K562 (cell line): Measurements from ENCODE around the gene DNM1. TPM values are rescaled to one million over a fixed set of nuclear protein-coding genes. Genes with fewer than 3 reads are reported as not detected.

Experiments
- CBX1 ChIP-seq: sonication (generic); IDR thresholded peaks from 2 replicates; pipeline ENCODE4 v1.6.1; 2016; ENCODE audit warnings: antibody characterized with exemption, low read depth, mild to moderate bottlenecking
- DNMT1 ChIP-seq: fragments of 450-650 bp; IDR thresholded peaks from 2 replicates; pipeline ENCODE4 v1.6.1; 2016; ENCODE audit warnings: antibody characterized with exemption, mild to moderate bottlenecking
- FOXA3 ChIP-seq, 2 experiments: fragments of 450-650 bp in 1 of 2; sonication (generic) in 1 of 2; formaldehyde crosslinking; IDR thresholded peaks in 1 of 2; conservative IDR thresholded peaks in 1 of 2; 2 replicates each; pipeline versions ENCODE4 v1.4.0 to v1.8.0; 2020 to 2022; ENCODE audit warnings: mild to moderate bottlenecking in 2 of 2, missing genetic modification reagents in 1 of 2
- GTF2A2 ChIP-seq: IDR thresholded peaks from 2 replicates; pipeline ENCODE4 v1.6.1; 2016; ENCODE audit warnings: mild to moderate bottlenecking, missing genetic modification characterization, missing compliant biosample characterization
- GTF2E2 ChIP-seq: fragments of 200-800 bp; sonication (Bioruptor generic); IDR thresholded peaks from 2 replicates; pipeline ENCODE4 v1.6.1; 2016; ENCODE audit warnings: missing genetic modification characterization, missing compliant biosample characterization
- HCFC1 ChIP-seq: IDR thresholded peaks from 2 replicates; pipeline ENCODE4 v1.6.1; 2012; ENCODE audit warnings: low read depth, low read length, improper control_type of control experiment
- HIVEP1 ChIP-seq: fragments of 250-450 bp; sonication (Bioruptor Pico); IDR thresholded peaks from 2 replicates; pipeline ENCODE4 v1.4.0; 2020; ENCODE audit warnings: mild to moderate bottlenecking
- NCOR1 ChIP-seq: fragments of 450-650 bp; IDR thresholded peaks from 2 replicates; pipeline ENCODE4 v1.6.1; 2016; ENCODE audit warnings: mild to moderate bottlenecking, moderate library complexity
- NFIC ChIP-seq: fragments of 450-650 bp; IDR thresholded peaks from 2 replicates; pipeline ENCODE4 v1.6.1; 2017; ENCODE audit warnings: mild to moderate bottlenecking, inconsistent platforms
- NR2C1 ChIP-seq, 2 experiments: fragments of 450-650 bp; IDR thresholded peaks; 2 replicates each; pipeline ENCODE4 v1.6.1; 2017; ENCODE audit warnings: mild to moderate bottlenecking in 2 of 2, antibody characterized with exemption in 1 of 2, inconsistent platforms in 1 of 2, missing compliant biosample characterization in 1 of 2, missing genetic modification characterization in 1 of 2
- NR3C1 ChIP-seq: sonication (generic); formaldehyde crosslinking; IDR thresholded peaks from 2 replicates; pipeline ENCODE4 v1.8.1; 2022; ENCODE audit warnings: missing genetic modification reagents
- RBFOX2 ChIP-seq: fragments of 200-400 bp; formaldehyde crosslinking; IDR thresholded peaks from 2 replicates; pipeline ENCODE4 v1.6.1; 2017; ENCODE audit warnings: low read depth, mild to moderate bottlenecking, low read length, moderate library complexity
- RBM15 ChIP-seq: fragments of 200-400 bp; formaldehyde crosslinking; IDR thresholded peaks from 2 replicates; pipeline ENCODE4 v1.6.1; 2018; ENCODE audit warnings: mild to moderate bottlenecking, low read length, moderate library complexity; ENCODE audit not compliant: insufficient read depth
- SMARCA4 ChIP-seq: fragments of 450-650 bp; IDR thresholded peaks from 2 replicates; pipeline ENCODE4 v1.6.1; 2016
- SMARCB1 ChIP-seq: IDR thresholded peaks from 2 replicates; pipeline ENCODE4 v1.6.1; 2011; ENCODE audit warnings: improper control_type of control experiment, low read depth; ENCODE audit not compliant: insufficient read length
- SMC3 ChIP-seq: conservative IDR thresholded peaks from 2 replicates; pipeline ENCODE4 v1.6.1; 2011; ENCODE audit warnings: low read depth, low read length, improper control_type of control experiment; ENCODE audit not compliant: insufficient read depth
- ZNF23 ChIP-seq: fragments of 250-450 bp; sonication (Bioruptor Pico); IDR thresholded peaks from 2 replicates; pipeline ENCODE4 v1.4.0; 2020; ENCODE audit warnings: mild to moderate bottlenecking
- polyA plus RNA-seq, 8 experiments: library from polyadenylated mRNA; depleted of rRNA in 4 of 8; stranded (reverse) in 5 of 8; unstranded in 3 of 8; fragments of >200 nt; fragmentation: Nextera tagmentation in 2 of 8; fragmentation: Illumina TruSeq in 1 of 8; extraction: Ambion mirVana in 2 of 8; extraction: Trizol in 1 of 8; gene quantifications; 2 replicates each; pipeline versions ENCODE4 v1.2.1 to v1.2.3, GENCODE V29; 2011 to 2014; ENCODE audit warnings: inconsistent platforms in 1 of 8, missing spikeins in 1 of 8
- total RNA-seq, 7 experiments: library from RNA; depleted of rRNA in 6 of 7; stranded (reverse); fragments of >200 nt in 6 of 7; fragmentation: Illumina TruSeq in 2 of 7; extraction: Trizol in 2 of 7; gene quantifications; 2 replicates each; pipeline versions ENCODE4 v1.2.1 to v1.2.3, GENCODE V29; 2011 to 2021; ENCODE audit warnings: low replicate concordance in 1 of 7
- TF ChIP-seq, protein P1 (sequence below), 2 experiments: fragments of 450-650 bp; conservative IDR thresholded peaks; 2 replicates each; pipeline ENCODE4 v1.6.1; 2017; ENCODE audit warnings: mild to moderate bottlenecking in 2 of 2, moderate library complexity in 2 of 2
- TF ChIP-seq, protein P2 (sequence below): sonication (generic); formaldehyde crosslinking; IDR thresholded peaks from 2 replicates; pipeline ENCODE4 v1.8.0; 2022; ENCODE audit warnings: missing genetic modification reagents, mild to moderate bottlenecking, borderline replicate concordance
- TF ChIP-seq, protein P3 (sequence below): fragments of 450-650 bp; formaldehyde crosslinking; IDR thresholded peaks from 2 replicates; pipeline ENCODE4 v1.4.0; 2020; ENCODE audit warnings: mild to moderate bottlenecking, mixed read lengths
- TF ChIP-seq, protein P4 (sequence below), 2 experiments: IDR thresholded peaks; 2 replicates each; pipeline ENCODE4 v1.6.1; 2011; ENCODE audit warnings: borderline replicate concordance in 1 of 2, control low read depth in 1 of 2, low read depth in 1 of 2, low read length in 1 of 2, mild to moderate bottlenecking in 1 of 2, mixed read lengths in 1 of 2, moderate library complexity in 1 of 2; ENCODE audit not compliant: insufficient read depth in 1 of 2, insufficient read length in 1 of 2, poor library complexity in 1 of 2, severe bottlenecking in 1 of 2; ENCODE audit errors: extremely low read depth in 1 of 2
- TF ChIP-seq, protein P5 (sequence below): fragments of 450-650 bp; conservative IDR thresholded peaks from 2 replicates; pipeline ENCODE4 v1.6.1; 2016; ENCODE audit warnings: missing genetic modification characterization, low read depth, mild to moderate bottlenecking, missing compliant biosample characterization, moderate library complexity

Gene DNM1
- total and polyA plus RNA-seq, 9 of the 15 experiments (the other 6 are each of a cell fraction or from before 2014, with no cell fraction given), result 0.39 to 23.1 (median 9.1) TPM

DNA sequence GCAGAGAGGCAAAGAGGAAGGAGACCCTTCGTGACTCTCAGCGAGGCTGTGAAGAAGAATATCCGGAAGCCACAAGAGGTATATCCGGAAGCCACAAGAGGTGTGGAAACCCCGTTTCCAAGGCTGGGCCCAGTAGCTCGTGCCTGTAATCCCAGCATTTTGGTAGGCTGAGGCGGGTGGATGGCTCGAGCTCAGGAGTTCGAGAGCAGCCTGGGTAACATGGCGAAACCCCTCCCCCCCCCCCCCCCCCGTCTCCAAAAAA lies 43.7 kb upstream of the DNM1 start (continued):
- TF ChIP-seq, protein P1, sequence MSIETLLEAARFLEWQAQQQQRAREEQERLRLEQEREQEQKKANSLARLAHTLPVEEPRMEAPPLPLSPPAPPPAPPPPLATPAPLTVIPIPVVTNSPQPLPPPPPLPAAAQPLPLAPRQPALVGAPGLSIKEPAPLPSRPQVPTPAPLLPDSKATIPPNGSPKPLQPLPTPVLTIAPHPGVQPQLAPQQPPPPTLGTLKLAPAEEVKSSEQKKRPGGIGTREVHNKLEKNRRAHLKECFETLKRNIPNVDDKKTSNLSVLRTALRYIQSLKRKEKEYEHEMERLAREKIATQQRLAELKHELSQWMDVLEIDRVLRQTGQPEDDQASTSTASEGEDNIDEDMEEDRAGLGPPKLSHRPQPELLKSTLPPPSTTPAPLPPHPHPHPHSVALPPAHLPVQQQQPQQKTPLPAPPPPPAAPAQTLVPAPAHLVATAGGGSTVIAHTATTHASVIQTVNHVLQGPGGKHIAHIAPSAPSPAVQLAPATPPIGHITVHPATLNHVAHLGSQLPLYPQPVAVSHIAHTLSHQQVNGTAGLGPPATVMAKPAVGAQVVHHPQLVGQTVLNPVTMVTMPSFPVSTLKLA (conservative IDR thresholded peaks at IDR 0.05), result no peak
- TF ChIP-seq NR3C1 (CRISPR knock-in tag), result no peak
- TF ChIP-seq DNMT1, result no peak
- TF ChIP-seq, protein P2, sequence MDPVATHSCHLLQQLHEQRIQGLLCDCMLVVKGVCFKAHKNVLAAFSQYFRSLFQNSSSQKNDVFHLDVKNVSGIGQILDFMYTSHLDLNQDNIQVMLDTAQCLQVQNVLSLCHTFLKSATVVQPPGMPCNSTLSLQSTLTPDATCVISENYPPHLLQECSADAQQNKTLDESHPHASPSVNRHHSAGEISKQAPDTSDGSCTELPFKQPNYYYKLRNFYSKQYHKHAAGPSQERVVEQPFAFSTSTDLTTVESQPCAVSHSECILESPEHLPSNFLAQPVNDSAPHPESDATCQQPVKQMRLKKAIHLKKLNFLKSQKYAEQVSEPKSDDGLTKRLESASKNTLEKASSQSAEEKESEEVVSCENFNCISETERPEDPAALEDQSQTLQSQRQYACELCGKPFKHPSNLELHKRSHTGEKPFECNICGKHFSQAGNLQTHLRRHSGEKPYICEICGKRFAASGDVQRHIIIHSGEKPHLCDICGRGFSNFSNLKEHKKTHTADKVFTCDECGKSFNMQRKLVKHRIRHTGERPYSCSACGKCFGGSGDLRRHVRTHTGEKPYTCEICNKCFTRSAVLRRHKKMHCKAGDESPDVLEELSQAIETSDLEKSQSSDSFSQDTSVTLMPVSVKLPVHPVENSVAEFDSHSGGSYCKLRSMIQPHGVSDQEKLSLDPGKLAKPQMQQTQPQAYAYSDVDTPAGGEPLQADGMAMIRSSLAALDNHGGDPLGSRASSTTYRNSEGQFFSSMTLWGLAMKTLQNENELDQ (CRISPR knock-in tag), result no peak
- TF ChIP-seq RBFOX2, result no peak
- TF ChIP-seq HCFC1, result no peak
- TF ChIP-seq SMARCA4, result no peak
- no peak for TF ChIP-seq RBM15
- TF ChIP-seq NR2C1 (IDR thresholded peaks at IDR 0.05), result no peak
- no peak for TF ChIP-seq NR2C1 (tag; IDR thresholded peaks at IDR 0.05)
- no peak for TF ChIP-seq CBX1
- TF ChIP-seq GTF2A2 (tag), result no peak
- TF ChIP-seq, protein P3, sequence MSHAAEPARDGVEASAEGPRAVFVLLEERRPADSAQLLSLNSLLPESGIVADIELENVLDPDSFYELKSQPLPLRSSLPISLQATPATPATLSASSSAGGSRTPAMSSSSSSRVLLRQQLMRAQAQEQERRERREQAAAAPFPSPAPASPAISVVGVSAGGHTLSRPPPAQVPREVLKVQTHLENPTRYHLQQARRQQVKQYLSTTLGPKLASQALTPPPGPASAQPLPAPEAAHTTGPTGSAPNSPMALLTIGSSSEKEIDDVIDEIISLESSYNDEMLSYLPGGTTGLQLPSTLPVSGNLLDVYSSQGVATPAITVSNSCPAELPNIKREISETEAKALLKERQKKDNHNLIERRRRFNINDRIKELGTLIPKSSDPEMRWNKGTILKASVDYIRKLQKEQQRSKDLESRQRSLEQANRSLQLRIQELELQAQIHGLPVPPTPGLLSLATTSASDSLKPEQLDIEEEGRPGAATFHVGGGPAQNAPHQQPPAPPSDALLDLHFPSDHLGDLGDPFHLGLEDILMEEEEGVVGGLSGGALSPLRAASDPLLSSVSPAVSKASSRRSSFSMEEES (CRISPR knock-in tag), result no peak
- TF ChIP-seq, protein P4, sequence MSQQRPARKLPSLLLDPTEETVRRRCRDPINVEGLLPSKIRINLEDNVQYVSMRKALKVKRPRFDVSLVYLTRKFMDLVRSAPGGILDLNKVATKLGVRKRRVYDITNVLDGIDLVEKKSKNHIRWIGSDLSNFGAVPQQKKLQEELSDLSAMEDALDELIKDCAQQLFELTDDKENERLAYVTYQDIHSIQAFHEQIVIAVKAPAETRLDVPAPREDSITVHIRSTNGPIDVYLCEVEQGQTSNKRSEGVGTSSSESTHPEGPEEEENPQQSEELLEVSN (IDR thresholded peaks at IDR 0.05; ENCODE audit: borderline replicate concordance in 1 of 2, extremely low read depth in 1 of 2, insufficient read depth in 1 of 2, insufficient read length in 1 of 2, low read depth in 1 of 2, low read length in 1 of 2, poor library complexity in 1 of 2, severe bottlenecking in 1 of 2), result peak; percentile 79 to 87
- TF ChIP-seq NCOR1, result no peak
- no peak for TF ChIP-seq ZNF23
- TF ChIP-seq GTF2E2, result no peak
- TF ChIP-seq SMC3, result 0 out of 2 replicates have a peak, but pooled peaks have one; percentile 17
- TF ChIP-seq, protein P5, sequence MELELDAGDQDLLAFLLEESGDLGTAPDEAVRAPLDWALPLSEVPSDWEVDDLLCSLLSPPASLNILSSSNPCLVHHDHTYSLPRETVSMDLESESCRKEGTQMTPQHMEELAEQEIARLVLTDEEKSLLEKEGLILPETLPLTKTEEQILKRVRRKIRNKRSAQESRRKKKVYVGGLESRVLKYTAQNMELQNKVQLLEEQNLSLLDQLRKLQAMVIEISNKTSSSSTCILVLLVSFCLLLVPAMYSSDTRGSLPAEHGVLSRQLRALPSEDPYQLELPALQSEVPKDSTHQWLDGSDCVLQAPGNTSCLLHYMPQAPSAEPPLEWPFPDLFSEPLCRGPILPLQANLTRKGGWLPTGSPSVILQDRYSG (tag), result no peak
- TF ChIP-seq SMARCB1, result peak; percentile 53
- no peak for TF ChIP-seq NFIC
- peak; percentile 3 for TF ChIP-seq HIVEP1
- TF ChIP-seq FOXA3 (CRISPR knock-in tag; conservative IDR thresholded peaks at IDR 0.05 in 1 of 2, IDR thresholded peaks at IDR 0.05 in 1 of 2), result peak in 1 of 2 experiments; percentile 10; a peak in 1 of 4 replicates
